Activated T-cell treated with anti-CD3 and anti-CD28 coated beads for 48 hours (primary cell): Measurements from ENCODE around the gene LARP4.
"Not testable (repeated sequence)": the region's sequence is repeated elsewhere in the genome, so short reads cannot be mapped to it uniquely, and the experiment has no call there.

ENCODE experiments used
- DNase-seq: peaks from one replicate; pipeline ENCODE4 v3.0.0-alpha.2; 2020; ENCODE audit warnings: low read depth

LARP4 gene

GRCh38 chr12:50483488-50483887 lies 82.8 kb downstream of the LARP4 start:
- DNase-seq: no peak

- no peak for DNase-seq
These were observed 88.1 kb downstream of the LARP4 start for GRCh38 chr12:50488801-50489200.

- not testable (repeated sequence) for DNase-seq
These were observed 97.4 kb downstream of the LARP4 start for GRCh38 chr12:50498119-50498518.

- DNase-seq: peak; percentile 96
These were observed 104.4 kb downstream of the LARP4 start, which contains the start of gene DIP2B for GRCh38 chr12:50504798-50505674. Gene DIP2B, plus strand, starts transcription at chr12:50504985. Its CDS starts 156 bp downstream, at chr12:50505141.

- no peak for DNase-seq
These were observed 105.2 kb downstream of the LARP4 start for GRCh38 chr12:50505675-50506530.

GRCh38 chr12:50506753-50507473 lies 106.2 kb downstream of the LARP4 start:
- no peak for DNase-seq

- DNase-seq: no peak
These were observed 106.8 kb downstream of the LARP4 start for GRCh38 chr12:50507474-50507838.

- DNase-seq: no peak
These were observed 107.2 kb downstream of the LARP4 start for GRCh38 chr12:50507930-50508329.

GRCh38 chr12:50508414-50508813 lies 107.7 kb downstream of the LARP4 start:
- DNase-seq: no peak

GRCh38 chr12:50508970-50509663 lies 108.4 kb downstream of the LARP4 start:
- DNase-seq: no peak

GRCh38 chr12:50514526-50515276 lies 114.0 kb downstream of the LARP4 start:
- DNase-seq: no peak

GRCh38 chr12:50515587-50515986 lies 114.9 kb downstream of the LARP4 start:
- DNase-seq: no peak

- DNase-seq: no peak
These were observed 116.8 kb downstream of the LARP4 start for GRCh38 chr12:50517421-50518048.

GRCh38 chr12:50518090-50518489 lies 117.4 kb downstream of the LARP4 start:
- no peak for DNase-seq

GRCh38 chr12:50519353-50519752 lies 118.7 kb downstream of the LARP4 start:
- no peak for DNase-seq

GRCh38 chr12:50520416-50521207 lies 119.9 kb downstream of the LARP4 start:
- no peak for DNase-seq

GRCh38 chr12:50521781-50522180 lies 121.1 kb downstream of the LARP4 start:
- not testable (repeated sequence) for DNase-seq

GRCh38 chr12:50523772-50524171 lies 123.1 kb downstream of the LARP4 start:
- DNase-seq: no peak

- DNase-seq: no peak
These were observed 123.9 kb downstream of the LARP4 start for GRCh38 chr12:50524621-50525020.

- DNase-seq: no peak
These were observed 124.7 kb downstream of the LARP4 start for GRCh38 chr12:50525422-50525821.
